Mucosa of descending colon (tissue), 3 donors: ENCODE results near the gene DUXA. TPM values are rescaled to one million over a fixed set of nuclear protein-coding genes. Genes with fewer than 3 reads are reported as not detected.

Experiments used
- total RNA-seq, 3 donors: library from RNA; stranded (reverse); fragmentation: NEBNext Ultra II Directional in 2 of 3; extraction: Animal tissue kit (Norgen Biotek cat#: 25700) in 2 of 3; gene quantifications; one replicate each; pipeline versions ENCODE4 v1.2.1 to v1.2.4, GENCODE V29; 2021 to 2023
- donor health status: DM: no; HTN: no; CAD: no; lungs with moderate emphysema.
- donor health status: DM: no; HTN: no; CAD: no.
- donor health status: DM: no; HTN: yes; CAD: no.

DUXA gene
- total RNA-seq, 3 donors from 2014 or later = not detected

Other genes starting within 250 kb of the DUXA start
- not detected for gene USP29, start 47.5 kb downstream of the DUXA start, total RNA-seq
- not detected for gene ZIM3, start 22.3 kb downstream of the DUXA start, total RNA-seq
- gene ZNF264, start 24.0 kb upstream of the DUXA start, total RNA-seq = 10 to 100 TPM; 20.7 to 36.4 (median 27.2) TPM
- gene AURKC, start 63.5 kb upstream of the DUXA start, total RNA-seq = 1 to 10 TPM in 1 of 3 donors, under 1 TPM in 2; 0.43 to 1.3 (median 0.98) TPM
- gene ZNF805, start 73.1 kb upstream of the DUXA start, total RNA-seq = 10 to 100 TPM in 2 of 3 donors, 1 to 10 TPM in 1; 7.3 to 18.6 (median 10.6) TPM
- gene ZNF460, start 113.0 kb upstream of the DUXA start, total RNA-seq = 10 to 100 TPM; 25.7 to 55.8 (median 42.2) TPM
- 1 to 10 TPM; 2.5 to 9.4 (median 3.6) TPM for gene ZNF543, start 153.0 kb upstream of the DUXA start, total RNA-seq
- gene ZNF304, start 183.8 kb upstream of the DUXA start, total RNA-seq = 10 to 100 TPM in 1 of 3 donors, 1 to 10 TPM in 2; 2.8 to 12.2 (median 4.2) TPM
- gene TRAPPC2B, start 196.1 kb upstream of the DUXA start, total RNA-seq = 1 to 10 TPM; 3.4 to 8.3 (median 3.5) TPM
- 1 to 10 TPM in 2 of 3 donors, under 1 TPM in 1; 0.64 to 4.2 (median 1.6) TPM for gene ZNF547, start 196.1 kb upstream of the DUXA start, total RNA-seq
- 10 to 100 TPM in 2 of 3 donors, 1 to 10 TPM in 1; 8.3 to 23.2 (median 10.3) TPM for gene ZNF548, start 222.4 kb upstream of the DUXA start, total RNA-seq
- 10 to 100 TPM in 2 of 3 donors, 1 to 10 TPM in 1; 8.3 to 13.4 (median 11.0) TPM for gene ZNF17, start 243.7 kb upstream of the DUXA start, total RNA-seq